ENCODE results near the gene TMEM74B.

DNA sequence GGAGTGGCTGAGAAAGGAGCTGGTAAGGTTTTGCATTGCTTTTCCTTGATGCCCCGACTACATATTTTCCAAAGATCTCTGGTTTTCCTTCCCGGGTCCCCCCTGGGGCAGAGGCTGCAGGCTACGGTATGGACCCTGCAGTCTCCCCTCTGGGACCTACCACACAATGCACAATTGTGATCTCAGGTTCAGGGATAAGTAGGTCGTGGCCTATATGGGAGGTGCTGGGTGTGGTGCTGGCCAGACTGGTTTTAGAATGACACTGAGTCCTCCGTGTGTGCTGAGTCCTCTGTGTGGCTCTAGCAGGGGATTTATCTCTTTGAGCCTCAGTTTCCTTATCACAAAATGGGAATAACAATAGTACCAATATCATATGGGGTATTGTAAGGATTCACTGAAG is 18.8 kb upstream of the TMEM74B start:
- TF ChIP-seq, protein P1, sequence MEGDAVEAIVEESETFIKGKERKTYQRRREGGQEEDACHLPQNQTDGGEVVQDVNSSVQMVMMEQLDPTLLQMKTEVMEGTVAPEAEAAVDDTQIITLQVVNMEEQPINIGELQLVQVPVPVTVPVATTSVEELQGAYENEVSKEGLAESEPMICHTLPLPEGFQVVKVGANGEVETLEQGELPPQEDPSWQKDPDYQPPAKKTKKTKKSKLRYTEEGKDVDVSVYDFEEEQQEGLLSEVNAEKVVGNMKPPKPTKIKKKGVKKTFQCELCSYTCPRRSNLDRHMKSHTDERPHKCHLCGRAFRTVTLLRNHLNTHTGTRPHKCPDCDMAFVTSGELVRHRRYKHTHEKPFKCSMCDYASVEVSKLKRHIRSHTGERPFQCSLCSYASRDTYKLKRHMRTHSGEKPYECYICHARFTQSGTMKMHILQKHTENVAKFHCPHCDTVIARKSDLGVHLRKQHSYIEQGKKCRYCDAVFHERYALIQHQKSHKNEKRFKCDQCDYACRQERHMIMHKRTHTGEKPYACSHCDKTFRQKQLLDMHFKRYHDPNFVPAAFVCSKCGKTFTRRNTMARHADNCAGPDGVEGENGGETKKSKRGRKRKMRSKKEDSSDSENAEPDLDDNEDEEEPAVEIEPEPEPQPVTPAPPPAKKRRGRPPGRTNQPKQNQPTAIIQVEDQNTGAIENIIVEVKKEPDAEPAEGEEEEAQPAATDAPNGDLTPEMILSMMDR (IDR thresholded peaks at IDR 0.05) = no peak
- no peak for TF ChIP-seq ZFX (IDR thresholded peaks at IDR 0.05; ENCODE audit: borderline replicate concordance)
